Amniotic epithelial cell (primary cell): ENCODE measurements around the gene AOC3.
A peak's percentile ranks its signal among the peaks of the same experiment; 100 is the strongest.

Experiments used
- DNase-seq: peaks from one replicate; pipeline ENCODE4 v3.0.0-alpha.2; 2010; ENCODE audit warnings: low read depth

The AOC3 gene, protein sequence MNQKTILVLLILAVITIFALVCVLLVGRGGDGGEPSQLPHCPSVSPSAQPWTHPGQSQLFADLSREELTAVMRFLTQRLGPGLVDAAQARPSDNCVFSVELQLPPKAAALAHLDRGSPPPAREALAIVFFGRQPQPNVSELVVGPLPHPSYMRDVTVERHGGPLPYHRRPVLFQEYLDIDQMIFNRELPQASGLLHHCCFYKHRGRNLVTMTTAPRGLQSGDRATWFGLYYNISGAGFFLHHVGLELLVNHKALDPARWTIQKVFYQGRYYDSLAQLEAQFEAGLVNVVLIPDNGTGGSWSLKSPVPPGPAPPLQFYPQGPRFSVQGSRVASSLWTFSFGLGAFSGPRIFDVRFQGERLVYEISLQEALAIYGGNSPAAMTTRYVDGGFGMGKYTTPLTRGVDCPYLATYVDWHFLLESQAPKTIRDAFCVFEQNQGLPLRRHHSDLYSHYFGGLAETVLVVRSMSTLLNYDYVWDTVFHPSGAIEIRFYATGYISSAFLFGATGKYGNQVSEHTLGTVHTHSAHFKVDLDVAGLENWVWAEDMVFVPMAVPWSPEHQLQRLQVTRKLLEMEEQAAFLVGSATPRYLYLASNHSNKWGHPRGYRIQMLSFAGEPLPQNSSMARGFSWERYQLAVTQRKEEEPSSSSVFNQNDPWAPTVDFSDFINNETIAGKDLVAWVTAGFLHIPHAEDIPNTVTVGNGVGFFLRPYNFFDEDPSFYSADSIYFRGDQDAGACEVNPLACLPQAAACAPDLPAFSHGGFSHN

DNA sequence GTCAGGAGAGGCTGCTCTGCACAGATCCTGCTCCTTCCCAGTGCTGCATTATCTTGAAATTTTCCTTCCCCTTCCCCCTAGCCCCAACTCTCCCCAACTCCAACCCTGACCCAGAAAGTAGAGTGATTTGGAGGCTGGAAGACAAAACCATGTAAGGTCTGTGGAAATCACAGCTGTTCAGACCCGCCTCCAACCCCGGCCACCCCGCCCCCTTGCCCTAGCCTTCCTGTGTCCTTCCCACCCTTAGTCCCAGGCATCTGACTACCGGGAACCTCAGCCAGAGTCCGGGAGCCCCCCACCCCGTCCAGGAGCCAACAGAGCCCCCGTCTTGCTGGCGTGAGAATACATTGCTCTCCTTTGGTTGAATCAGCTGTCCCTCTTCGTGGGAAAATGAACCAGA lies at the start of gene AOC3:
Gene AOC3, plus strand, starts transcription at position 246 of the 400 bp plus-strand sequence. Its CDS starts 145 bp downstream, at position 391.
- no peak for DNase-seq

DNA sequence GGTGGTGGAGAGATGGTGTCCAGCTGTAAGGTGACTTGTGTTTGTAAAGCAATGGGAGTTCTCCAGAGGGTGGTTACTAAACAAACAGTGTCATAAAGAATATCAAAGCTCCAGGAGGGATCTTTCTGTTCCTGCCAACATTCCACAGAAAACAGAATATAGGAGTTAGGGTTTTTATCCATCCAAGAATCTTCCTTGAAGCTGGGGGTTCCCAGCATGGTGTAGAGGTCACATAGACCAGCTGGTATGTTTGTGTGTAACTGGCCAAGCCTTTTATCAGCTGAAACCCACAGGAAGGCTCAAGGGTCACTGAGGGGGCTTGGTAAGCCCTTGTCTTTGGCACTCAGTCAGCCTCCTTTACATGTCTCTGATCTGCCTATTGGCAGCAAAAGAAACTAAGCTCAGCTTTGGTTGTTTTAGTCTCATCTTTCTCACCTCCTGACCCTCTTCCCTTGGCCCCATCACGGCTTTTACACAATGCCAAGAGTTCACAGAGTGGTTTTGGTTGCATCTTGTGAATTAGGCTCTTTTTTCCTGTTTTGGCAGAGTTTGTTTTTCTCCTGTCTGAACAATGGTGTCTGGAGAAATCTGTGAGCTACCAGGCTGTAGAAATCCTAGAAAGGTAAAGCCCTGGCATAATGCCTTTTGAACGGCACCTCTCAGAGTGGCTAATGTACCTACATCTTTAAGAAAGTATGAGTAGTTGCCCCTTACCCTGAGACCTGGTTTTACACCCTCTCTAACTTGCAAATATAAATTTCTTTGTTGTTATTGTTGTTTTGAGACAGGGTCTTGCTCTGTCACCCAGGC lies 47.7 kb upstream of the AOC3 start:
- DNase-seq = no peak

DNA sequence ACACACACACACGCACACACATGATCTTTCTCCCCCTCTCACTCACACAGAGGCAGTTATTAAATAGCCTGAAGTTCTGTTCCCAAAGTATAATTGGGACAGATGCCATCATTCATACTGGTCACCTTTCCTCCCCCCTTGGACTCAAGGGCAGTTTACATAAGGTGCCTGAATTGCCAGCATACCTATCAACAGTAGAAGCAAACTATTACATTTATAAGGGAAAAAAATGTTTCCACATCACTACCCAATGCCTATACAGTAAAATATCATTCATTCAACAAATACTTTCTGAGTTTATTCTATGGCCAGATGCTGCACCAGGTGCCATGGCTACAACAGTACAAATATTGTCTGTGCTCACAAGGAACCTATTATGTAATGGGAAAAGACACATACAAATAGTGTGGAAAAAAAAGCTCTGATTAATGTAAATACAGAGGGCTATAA lies 46.1 kb upstream of the AOC3 start:
- no peak for DNase-seq

DNA sequence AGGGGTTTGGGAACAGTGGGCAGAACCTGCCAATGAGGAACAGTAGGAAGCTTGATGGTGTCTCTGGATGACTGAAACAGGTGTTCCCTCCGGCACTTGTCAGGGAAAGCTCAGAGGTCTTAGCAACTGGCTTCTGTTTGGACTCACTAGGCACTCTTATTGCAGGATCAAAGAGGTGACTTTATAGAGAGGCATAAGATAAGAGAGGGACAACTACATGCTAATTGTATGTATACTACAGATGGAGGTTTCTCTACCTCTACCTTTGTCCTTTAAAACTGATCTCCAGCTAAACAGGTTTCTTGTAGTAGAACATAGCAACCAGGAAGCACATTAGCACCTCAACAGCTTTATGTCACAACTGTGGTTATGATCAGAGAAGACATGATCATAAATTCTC lies 44.8 kb upstream of the AOC3 start:
- no peak for DNase-seq

DNA sequence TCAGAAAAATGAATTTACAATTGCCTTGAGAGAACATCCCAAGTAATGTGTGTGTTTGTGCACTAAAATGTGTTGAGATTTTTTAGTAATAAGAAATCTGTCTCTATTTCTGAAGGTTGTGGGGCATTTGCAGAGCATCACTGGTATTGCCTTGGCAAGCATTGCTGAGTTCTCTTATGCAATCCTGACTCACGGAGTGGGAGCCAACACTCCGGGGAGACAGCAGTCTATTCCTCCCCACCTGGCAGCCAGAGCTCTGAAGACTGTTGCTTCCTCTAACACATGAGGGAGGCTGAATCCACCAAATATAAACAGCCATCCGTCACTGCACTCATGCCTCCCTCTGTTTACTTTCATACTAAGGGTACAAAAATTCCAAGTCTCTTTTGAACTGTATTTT lies 41.7 kb upstream of the AOC3 start:
- peak; percentile 97 for DNase-seq

DNA sequence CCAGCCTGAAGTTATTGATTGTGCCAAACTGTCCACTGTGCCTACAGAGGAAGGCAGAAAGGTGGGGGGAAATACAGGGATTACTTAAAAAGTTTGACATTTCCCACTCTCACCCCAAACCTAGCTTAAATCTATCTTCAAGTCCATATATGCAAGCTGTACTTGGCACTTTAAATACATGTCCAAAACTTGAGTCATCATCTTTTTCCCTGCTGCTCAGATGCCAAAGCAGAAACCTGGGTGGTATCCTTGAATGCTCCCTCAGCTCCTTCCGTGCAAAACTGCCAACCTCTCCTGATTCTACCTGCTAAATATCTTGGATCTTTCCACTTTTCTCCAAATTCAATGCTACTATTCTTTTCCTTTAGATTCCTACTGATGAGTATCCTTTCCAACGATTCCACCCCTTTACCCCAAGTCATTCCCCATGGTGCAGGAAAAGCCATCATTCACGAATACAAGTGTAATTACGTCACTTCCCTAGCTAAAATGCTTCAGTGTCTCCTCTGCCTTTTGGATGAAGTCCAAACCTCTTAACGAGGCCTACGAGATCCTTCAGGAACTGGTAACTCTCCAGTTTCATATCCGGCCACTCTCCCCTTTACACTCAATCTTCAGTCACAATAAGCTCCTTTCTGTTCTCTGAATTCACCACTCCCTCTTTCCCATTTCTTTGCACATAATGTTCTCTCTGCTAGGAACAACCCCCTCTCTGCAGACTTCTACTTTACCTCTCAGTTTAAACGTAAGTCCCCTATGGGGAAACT lies 36.2 kb upstream of the AOC3 start:
- DNase-seq = peak; percentile 65

DNA sequence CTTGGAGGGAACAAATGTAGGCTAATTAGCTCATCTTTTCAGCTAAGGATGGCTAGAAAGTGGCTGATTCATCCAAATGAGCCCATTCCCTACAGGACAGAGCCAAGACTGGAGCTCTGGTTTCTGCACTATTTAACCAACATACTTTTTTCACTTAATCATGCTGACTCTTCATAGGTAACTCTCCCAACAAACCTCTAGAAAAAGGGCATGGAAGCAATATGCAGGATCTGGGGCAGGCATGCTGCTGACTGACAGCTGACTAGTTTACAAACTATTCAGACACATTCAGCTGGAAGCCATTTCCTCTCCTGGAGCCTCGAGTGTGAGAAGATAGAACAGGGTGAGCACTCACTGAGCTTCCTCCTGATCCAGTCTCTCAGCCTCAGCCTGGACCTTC lies 33.1 kb upstream of the AOC3 start:
- DNase-seq = peak; percentile 55

DNA sequence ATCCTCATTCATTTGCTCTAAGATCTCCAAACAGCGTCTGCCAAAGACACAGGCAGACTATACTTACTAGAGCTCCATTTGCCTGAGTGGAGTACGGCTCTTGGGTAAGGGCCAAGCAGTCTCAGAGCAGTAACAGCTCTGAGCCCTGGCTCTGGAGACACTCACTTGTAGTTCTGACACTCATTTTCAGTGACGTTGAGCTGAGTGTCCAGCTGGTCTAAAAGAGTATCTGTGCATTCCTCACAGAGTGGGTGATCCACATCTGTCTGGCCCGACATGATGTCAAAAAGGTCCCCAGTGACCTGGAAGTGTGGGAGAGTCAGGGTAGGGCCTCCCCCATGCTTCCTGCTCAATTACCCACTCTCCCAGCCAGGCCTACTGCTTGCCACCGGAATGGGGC lies 32.6 kb upstream of the AOC3 start:
- DNase-seq = no peak

DNA sequence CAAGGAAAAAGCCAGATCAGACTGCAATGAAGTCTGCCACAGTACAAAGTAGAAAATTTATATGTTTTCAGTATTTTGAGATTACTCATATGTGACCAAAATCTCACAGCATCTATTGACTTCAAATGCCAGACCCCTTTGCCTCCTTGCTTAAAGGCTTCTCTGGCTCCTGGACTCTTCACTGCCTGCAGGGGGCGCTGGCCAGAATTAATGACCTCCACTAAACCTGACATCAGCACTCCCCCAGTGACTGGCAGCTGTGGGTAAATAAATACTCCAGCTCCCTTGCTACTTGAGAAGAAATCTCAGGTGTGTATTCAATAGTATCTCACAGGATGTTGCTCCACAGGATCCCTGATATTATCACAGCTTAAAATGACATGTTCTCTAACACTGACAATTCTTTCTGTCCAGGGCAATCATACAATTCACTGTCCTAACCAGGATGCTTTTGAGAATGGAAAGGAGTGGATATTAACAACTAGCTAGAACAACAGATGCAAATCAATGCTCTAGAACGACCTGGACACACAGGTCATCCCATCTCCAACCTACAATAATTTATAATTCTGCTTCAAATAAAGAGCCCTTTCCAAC lies 31.0 kb upstream of the AOC3 start:
- peak; percentile 49 for DNase-seq

DNA sequence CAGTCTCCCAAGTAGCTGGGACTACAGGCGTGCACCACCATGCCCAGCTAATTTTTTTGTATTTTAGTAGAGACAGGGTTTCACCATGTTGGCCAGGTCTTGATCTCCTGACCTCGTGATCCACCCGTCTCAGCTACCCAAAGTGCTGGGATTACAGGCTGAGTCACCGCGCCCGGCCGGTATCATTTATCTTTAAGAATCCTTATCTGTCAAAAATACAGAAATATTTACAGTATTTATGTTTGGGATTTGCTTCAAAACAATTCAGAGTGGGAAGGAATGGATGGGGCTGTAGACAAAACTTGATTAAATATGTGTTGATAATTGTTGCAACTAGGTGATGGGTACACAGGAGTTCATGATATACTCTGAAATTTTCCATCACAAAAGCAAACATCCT lies 29.8 kb upstream of the AOC3 start:
- peak; percentile 80 for DNase-seq

DNA sequence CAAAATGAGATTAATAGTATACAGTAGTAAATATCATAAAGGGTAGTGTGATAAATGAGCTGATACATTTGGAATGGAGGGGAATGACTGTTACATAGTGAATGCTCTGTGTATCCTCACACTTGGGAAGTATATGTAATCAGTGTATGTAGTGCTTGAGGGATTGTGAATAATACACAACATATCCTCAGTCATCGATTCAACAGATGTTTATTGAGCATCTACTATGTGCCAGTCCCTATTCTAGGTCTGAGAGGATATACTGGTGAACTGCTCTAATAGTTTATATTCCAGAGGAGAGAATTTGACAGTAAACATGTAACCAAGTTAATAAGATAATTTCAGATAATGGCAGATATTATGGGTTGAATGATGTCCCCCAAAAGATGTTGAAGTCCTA lies 23.5 kb upstream of the AOC3 start:
- no peak for DNase-seq

DNA sequence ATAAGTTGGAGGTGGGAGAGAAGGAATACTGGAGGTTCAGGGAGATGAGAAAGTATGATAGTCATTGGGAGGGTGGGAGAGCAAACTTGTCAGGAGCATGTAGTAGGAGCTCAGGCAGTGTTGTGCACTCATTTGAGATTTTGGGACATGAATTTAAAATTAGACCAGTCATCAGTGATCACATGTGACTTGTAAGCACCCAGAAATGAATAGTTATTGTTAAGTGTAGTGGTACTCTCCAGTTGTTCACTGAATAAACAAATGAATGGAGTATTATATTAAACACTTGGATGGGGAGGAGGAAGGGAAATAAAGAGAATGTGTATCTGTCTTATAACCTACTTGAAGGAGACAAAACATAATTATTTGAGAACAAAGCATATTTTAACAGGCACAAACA lies 20.0 kb upstream of the AOC3 start:
- no peak for DNase-seq

DNA sequence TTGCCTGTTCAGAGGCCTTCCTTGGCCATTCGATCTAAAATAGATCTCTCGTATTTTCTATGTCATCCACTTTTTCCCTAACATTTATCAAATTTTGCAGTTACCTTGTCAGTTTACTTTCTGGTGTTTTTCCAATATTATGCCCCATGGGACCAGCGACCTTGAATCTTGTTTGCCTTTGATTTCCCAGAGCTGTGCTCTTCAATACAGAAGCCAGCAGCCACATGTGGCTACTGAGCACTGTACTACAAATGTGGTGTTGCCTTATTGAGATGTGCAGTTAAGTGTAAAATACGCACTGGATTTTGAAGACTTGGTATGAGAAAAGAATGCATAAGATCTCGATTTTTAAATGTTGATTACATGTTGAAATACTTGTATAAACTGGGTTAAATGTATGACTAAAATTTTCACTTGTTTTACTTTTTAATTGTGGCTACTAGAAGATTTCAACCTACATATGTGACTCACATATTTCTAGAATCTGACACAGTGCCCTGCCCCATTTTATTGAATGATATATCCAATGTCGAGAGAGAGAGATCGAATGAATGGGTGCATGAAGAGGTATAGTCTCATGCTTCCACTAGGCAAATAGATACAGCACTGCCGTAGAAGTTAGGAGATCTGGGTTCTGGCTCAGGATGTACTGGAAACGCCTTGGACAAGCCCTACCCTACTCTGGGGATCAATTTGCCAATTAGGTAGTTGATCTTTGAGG lies 18.6 kb upstream of the AOC3 start:
- DNase-seq = no peak

DNA sequence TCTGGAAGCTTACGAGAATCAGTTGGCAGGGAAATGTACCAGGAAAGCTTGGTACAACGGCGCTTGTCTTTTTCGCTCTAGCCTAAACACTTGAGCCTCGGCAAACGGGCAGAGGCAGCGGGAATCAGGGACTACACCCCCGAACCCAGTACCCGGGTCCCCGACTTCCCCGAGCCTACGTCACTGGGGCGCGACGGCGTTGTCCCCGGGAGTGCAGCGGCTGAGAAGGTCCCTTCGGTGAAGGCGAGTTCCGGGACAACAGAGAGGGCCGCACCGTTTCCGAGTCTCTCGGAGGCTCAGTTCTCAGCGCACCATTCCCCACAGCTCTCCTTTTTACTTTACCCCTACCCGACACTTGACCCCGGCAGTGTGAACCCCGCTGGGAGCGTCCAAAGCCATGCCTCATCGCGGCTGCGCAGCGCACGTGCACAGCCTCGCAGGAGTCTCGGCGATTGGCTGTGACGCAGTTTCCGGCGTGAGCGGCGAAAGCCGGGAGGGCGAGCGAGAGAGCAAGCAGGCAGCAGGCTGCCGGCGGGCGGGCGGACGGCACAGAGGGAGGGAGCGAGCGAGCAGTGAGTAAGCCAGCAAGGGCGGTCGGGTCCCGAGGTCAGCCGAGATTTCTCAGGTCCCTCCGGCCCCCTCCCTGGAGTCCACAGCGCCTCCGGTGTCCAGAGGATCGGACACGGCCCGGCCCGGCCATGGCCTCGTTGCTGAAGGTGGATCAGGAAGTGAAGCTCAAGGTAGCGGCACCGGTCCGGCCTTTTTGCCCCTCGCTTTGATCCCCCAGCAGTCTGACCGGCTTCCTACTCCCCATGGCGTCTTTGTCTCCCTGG lies 17.8 kb upstream of the AOC3 start, which contains the start of gene PSME3:
Gene PSME3, plus strand, starts transcription at position 464 of the 833 bp plus-strand sequence. Its CDS starts 235 bp downstream, at position 699.
- DNase-seq = peak; percentile 84

DNA sequence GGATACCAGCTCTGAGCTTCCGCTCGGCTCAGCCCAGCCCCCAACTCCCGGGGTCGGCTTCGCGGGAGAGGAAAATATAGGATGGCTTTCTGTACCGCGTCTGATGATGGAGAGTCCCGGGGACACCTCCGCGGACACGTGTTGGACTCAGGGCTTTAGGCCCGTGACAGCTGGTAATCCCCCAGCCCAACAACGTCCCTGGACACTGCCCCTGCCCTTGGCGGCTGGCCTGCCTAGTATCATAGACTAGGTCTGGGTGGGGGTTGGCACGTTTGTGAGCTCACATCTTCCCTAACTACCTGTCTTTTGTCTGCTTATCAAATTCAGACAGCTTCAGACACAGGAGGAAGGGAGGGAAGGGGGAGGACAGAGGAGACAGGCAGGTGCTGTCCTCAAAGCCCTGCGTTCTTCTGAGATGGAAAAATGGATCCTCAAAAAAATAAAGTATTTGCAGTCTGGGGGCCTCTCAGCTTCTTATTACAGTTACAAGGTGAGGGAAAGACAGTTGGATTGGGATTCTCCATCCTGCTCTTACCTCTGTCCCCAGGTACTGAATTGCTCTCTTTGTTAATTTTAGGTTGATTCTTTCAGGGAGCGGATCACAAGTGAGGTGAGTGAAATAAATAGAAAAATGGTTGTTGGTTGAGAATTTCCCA lies 17.1 kb upstream of the AOC3 start:
- no peak for DNase-seq

DNA sequence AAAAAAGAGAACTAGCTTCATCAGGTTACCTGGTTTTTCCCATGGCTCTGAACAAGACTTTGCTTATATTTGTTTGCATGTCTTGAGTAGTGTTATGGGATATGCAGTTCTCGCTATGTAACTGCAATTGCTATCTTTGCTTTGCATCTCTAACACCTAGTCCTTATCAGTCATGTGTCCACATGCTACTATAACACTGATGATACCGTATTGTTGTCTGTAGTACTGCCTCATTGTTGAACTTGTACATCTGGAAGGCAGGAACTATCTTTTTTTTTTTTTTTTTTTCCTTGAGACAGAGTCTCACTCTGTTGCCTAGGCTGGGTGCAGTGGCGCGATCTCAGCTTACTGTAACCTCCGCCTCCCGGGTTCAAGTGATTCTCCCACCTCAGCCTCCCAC lies 15.3 kb upstream of the AOC3 start:
- no peak for DNase-seq

DNA sequence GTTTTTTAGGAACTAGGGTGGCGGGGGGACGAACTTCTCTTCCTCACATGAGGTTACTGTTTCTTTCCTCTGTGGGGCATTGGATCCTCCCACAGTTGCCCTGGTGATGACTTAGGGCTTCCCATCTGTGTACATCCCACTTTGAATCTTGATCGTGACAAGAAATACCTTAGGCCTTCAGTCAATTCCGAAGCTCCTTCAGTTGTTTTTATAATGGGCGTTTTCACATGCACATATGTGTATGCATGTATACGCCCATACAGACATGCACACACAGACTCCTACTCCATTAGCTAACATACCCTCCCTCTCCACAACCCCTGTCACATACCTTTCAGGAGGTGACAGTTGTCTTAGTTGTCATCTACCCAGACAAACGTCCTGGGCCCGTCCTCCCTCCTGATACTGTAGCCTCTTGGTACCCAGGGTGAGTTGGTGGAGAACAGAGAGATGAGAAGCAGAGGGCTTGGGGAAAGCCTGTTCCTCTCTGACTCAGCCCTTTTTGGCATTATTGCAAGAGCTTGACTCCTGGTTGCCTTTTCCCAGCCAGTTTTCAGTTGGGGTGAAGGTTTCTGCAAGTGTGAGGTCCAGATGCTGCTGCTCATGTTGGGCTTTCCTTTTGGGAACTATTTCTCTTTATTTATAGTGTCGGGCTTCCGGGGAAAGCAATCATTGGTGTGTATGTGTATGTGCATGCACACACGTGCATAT lies 8.9 kb upstream of the AOC3 start:
- DNase-seq = no peak

DNA sequence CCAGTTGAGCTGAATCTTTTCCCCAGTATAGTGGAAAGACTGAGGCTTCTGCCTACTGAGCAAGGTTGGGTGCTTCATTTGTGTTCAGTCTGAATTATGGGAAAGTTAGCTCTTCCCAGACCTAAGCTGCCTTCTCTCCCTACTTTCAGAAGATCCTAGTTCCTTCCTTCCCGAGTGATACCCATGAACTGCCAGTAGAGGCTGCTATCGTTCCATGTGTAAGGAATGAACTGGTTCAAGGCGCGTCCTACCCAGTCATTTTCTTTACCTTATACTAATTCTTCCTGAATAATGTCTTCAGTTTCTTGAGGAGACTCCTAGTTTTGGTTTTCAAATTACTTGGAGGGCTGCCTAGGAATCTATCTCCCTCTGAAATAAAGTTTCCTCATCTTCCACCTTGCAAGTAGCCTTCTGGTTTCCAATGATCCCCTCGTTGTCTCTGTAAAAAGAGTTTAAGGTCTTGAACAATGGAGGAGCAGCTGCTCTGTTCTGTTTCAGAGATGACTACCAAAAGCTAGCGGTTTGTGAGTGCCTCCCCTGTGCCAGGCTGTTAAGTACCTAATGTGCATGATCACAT lies 7.6 kb upstream of the AOC3 start:
- DNase-seq = peak; percentile 66
